Raji (cell line): ENCODE data around the gene PDE1C.

Experiments used
- POLR2A ChIP-seq: IDR thresholded peaks from 2 replicates; pipeline ENCODE4 v1.6.1; 2011; ENCODE audit warnings: low read depth, low read length, control low read depth; ENCODE audit not compliant: insufficient read depth

PDE1C gene

GRCh38 chr7:31991406-31991805 is 78.8 kb downstream of the PDE1C start:
- TF ChIP-seq POLR2A = no peak

GRCh38 chr7:31986878-31987518 is 83.2 kb downstream of the PDE1C start:
- no peak for TF ChIP-seq POLR2A

GRCh38 chr7:31982962-31983361 is 87.2 kb downstream of the PDE1C start:
- no peak for TF ChIP-seq POLR2A

GRCh38 chr7:31981874-31982390 is 88.3 kb downstream of the PDE1C start:
- no peak for TF ChIP-seq POLR2A

- TF ChIP-seq POLR2A = no peak
These were observed 90.4 kb downstream of the PDE1C start for GRCh38 chr7:31979690-31980330.

GRCh38 chr7:31975546-31975945 is 94.7 kb downstream of the PDE1C start:
- TF ChIP-seq POLR2A = no peak

- no peak for TF ChIP-seq POLR2A
These were observed 95.9 kb downstream of the PDE1C start for GRCh38 chr7:31974351-31974750.

- no peak for TF ChIP-seq POLR2A
These were observed 99.0 kb downstream of the PDE1C start for GRCh38 chr7:31971049-31971667.

- no peak for TF ChIP-seq POLR2A
These were observed 99.7 kb downstream of the PDE1C start for GRCh38 chr7:31970501-31970900.

GRCh38 chr7:31963569-31964175 is 106.5 kb downstream of the PDE1C start:
- TF ChIP-seq POLR2A = no peak

- no peak for TF ChIP-seq POLR2A
These were observed 108.0 kb downstream of the PDE1C start for GRCh38 chr7:31962246-31962645.

- no peak for TF ChIP-seq POLR2A
These were observed 112.0 kb downstream of the PDE1C start for GRCh38 chr7:31958226-31958625.

GRCh38 chr7:31957756-31958155 is 112.5 kb downstream of the PDE1C start:
- no peak for TF ChIP-seq POLR2A

- no peak for TF ChIP-seq POLR2A
These were observed 113.0 kb downstream of the PDE1C start for GRCh38 chr7:31957090-31957720.

GRCh38 chr7:31955641-31956040 is 114.6 kb downstream of the PDE1C start:
- TF ChIP-seq POLR2A = no peak
